ENCODE results near the gene TATDN3. TPM values are rescaled to one million over a fixed set of nuclear protein-coding genes. Genes with fewer than 3 reads are reported as not detected.

The TATDN3 gene
- total and polyA plus RNA-seq, 9 of the 15 experiments (the other 6 are each of a cell fraction or from before 2014, with no cell fraction given): 18.3 to 79.9 (median 28.2) TPM

DNA sequence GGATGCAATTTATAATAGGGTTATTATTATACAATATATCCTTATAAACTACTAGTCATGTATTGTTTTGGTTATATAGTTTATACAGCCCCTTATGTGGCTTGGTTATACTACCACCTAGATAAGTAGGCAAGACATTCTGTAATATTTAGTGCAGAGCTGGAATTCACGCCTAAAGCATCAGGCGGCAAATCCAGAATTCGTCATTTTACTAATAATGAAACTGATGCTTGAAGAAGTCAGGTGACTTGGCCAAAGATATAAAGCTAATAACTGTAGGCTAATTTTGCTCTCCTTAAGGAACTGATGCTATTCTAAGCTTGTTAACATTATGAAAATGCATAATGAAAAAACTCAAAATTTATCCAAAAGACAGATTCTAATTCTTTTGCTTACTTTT lies 10.9 kb upstream of the TATDN3 start (continued):
- TF ChIP-seq, protein P1, sequence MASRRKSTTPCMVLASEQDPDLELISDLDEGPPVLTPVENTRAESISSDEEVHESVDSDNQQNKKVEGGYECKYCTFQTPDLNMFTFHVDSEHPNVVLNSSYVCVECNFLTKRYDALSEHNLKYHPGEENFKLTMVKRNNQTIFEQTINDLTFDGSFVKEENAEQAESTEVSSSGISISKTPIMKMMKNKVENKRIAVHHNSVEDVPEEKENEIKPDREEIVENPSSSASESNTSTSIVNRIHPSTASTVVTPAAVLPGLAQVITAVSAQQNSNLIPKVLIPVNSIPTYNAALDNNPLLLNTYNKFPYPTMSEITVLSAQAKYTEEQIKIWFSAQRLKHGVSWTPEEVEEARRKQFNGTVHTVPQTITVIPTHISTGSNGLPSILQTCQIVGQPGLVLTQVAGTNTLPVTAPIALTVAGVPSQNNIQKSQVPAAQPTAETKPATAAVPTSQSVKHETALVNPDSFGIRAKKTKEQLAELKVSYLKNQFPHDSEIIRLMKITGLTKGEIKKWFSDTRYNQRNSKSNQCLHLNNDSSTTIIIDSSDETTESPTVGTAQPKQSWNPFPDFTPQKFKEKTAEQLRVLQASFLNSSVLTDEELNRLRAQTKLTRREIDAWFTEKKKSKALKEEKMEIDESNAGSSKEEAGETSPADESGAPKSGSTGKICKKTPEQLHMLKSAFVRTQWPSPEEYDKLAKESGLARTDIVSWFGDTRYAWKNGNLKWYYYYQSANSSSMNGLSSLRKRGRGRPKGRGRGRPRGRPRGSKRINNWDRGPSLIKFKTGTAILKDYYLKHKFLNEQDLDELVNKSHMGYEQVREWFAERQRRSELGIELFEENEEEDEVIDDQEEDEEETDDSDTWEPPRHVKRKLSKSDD (conservative IDR thresholded peaks at IDR 0.05; ENCODE audit: low read length): no peak
- TF ChIP-seq NONO (IDR thresholded peaks at IDR 0.05; ENCODE audit: low read depth in 2 of 2, low read length in 1 of 2): no peak

DNA sequence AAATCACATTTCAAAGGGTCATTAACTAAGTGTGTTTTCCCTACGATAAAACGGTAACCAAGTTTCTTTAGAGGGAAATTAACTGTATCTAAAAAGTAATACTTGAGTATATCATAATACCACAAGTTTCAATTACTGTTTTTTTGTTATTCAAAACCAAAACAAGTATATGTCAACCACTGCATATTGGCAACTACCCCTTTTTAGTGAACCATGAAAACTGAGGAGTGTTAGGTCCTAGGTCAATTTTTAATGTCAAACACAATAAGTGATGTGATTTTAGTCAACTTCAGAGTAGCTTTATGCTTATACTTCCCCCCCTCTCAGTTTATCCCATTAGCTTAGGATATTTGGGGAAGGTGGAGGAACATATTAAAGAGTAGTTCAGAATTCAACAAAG lies 10.5 kb upstream of the TATDN3 start:
- ChIA-PET CTCF (ENCODE audit: low intra/inter-chr PET ratio) (interaction anchor here (1.0 to 2.3 kb wide), 3 partner anchors 31 to 718 kb away, joined by 3 to 7 read pairs (median 5); no protein-coding TSS in a partner anchor), POLR2A (interaction anchor here (0.6 to 1.1 kb wide), 2 partner anchors 12 to 19 kb away, joined by 3 read pairs; no protein-coding TSS in a partner anchor)
- no peak overlapping the region for H3K9ac ChIP-seq (ENCODE audit: insufficient read depth in 1 of 2, low read depth in 2 of 2, low read length in 2 of 2)
- H3K79me2 ChIP-seq (ENCODE audit: control insufficient read depth, insufficient read depth, low read length): no peaks in the 10 kb centered on the region
- H3K9me1 ChIP-seq (ENCODE audit: control insufficient read depth, insufficient read depth, low read length): no peaks in the 10 kb centered on the region
- no peaks in the 10 kb centered on the region for H4K20me1 ChIP-seq (replicated peaks; ENCODE audit: control insufficient read depth, insufficient read depth, low read length)
- no TSS peak for BruUV-seq (replicated peaks)
- no peak overlapping the region for H2AFZ ChIP-seq (ENCODE audit: low read depth, low read length)
- H3K27me3 ChIP-seq (ENCODE audit: control insufficient read depth in 2 of 2, insufficient read depth in 2 of 2, low read length in 2 of 2): no peaks in the 10 kb centered on the region
- no peak overlapping the region for H3K4me2 ChIP-seq (ENCODE audit: insufficient read depth, low read length)
- no peak for DNase-seq (ENCODE audit: extremely low read depth in 1 of 4, low spot score in 3 of 4)
- ATAC-seq: no peak
- H3K4me3 ChIP-seq: no peak overlapping the region
- no peaks in the 10 kb centered on the region for H3K4me1 ChIP-seq (replicated peaks in 1 of 2; ENCODE audit: control insufficient read depth in 2 of 2, insufficient read depth in 2 of 2, low read length in 2 of 2)
- intact Hi-C loops (cut with micrococcal nuclease) (loop anchor here (5.0 kb wide), 1 partner anchor 324 kb away; no protein-coding TSS in a partner anchor), in situ Hi-C loops (cut with MboI) (no loop called here)
- no peaks in the 10 kb centered on the region for H3K9me3 ChIP-seq (replicated peaks; ENCODE audit: control insufficient read depth, insufficient read depth, low read depth, low read length)
- H3K36me3 ChIP-seq (ENCODE audit: control insufficient read depth, insufficient read depth, low read length): peaks cover 61% of the 10 kb centered on the region
- no peak for FAIRE-seq
- WGBS (ENCODE audit: insufficient coverage, low coverage, missing lambda C conversion rate): 92% methylated on average over 2 of the region's 2 CpGs
- no peak overlapping the region for H3K27ac ChIP-seq (ENCODE audit: extremely low read depth, low read depth, low read length)
- TF ChIP-seq THRA (IDR thresholded peaks at IDR 0.05) (no peak), ZNF165 (CRISPR knock-in tag; IDR thresholded peaks at IDR 0.05; ENCODE audit: borderline replicate concordance) (no peak), MCM3 (IDR thresholded peaks at IDR 0.05) (no peak), ZNF239 (CRISPR knock-in tag; IDR thresholded peaks at IDR 0.05) (no peak), MITF (IDR thresholded peaks at IDR 0.05) (no peak), SREBF1 (IDR thresholded peaks at IDR 0.05; ENCODE audit: borderline replicate concordance, low read depth, low read length) (no peak), HNRNPH1 (optimal IDR thresholded peaks at IDR 0.05; ENCODE audit: low read depth, low read length) (no peak), ZNF699 (CRISPR knock-in tag; IDR thresholded peaks at IDR 0.05; ENCODE audit: insufficient replicate concordance) (no peak), SLC30A9 (CRISPR knock-in tag; IDR thresholded peaks at IDR 0.05) (no peak), ZNF785 (CRISPR knock-in tag; IDR thresholded peaks at IDR 0.05) (no peak), ZFPM2 (CRISPR knock-in tag; IDR thresholded peaks at IDR 0.05) (no peak), TCF7L2 (IDR thresholded peaks at IDR 0.05; ENCODE audit: low read depth, low read length) (no peak)
- TF ChIP-seq, protein P2, sequence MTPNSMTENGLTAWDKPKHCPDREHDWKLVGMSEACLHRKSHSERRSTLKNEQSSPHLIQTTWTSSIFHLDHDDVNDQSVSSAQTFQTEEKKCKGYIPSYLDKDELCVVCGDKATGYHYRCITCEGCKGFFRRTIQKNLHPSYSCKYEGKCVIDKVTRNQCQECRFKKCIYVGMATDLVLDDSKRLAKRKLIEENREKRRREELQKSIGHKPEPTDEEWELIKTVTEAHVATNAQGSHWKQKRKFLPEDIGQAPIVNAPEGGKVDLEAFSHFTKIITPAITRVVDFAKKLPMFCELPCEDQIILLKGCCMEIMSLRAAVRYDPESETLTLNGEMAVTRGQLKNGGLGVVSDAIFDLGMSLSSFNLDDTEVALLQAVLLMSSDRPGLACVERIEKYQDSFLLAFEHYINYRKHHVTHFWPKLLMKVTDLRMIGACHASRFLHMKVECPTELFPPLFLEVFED (CRISPR knock-in tag; conservative IDR thresholded peaks at IDR 0.05): no peak
